Neural progenitor cell (in vitro differentiated cells): ENCODE measurements around the gene ARHGEF6.

ENCODE experiments used
- EZH2 ChIP-seq: fragments of 200-600 bp; sonication (generic); IDR thresholded peaks from 2 replicates; pipeline ENCODE4 v1.6.1; 2017; ENCODE audit warnings: antibody characterized with exemption, mild to moderate bottlenecking, moderate library complexity
- TF ChIP-seq, protein P1 (sequence below): fragments of 200-600 bp; sonication (generic); IDR thresholded peaks from 2 replicates; pipeline ENCODE4 v1.5.1; 2017; ENCODE audit warnings: antibody characterized with exemption, mild to moderate bottlenecking

DNA sequence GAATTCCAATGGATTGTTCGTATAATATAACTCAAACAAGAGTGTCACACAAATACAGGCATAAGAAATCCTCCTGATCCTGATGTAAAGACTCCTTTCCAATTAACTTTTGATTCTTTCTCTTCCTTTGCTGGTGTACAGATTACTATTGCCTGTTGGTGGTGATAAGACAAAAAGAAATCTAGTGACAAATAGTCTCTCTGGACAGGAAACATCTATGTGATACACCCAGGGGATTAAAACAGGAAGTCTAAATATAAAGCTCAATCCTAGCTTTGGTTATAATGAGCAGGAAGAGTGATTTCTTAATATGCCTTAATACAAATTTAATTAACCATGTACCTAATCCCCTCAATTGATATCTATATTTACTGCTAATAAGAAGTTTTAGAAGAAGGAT lies 45.1 kb downstream of the ARHGEF6 start:
- TF ChIP-seq, protein P1, sequence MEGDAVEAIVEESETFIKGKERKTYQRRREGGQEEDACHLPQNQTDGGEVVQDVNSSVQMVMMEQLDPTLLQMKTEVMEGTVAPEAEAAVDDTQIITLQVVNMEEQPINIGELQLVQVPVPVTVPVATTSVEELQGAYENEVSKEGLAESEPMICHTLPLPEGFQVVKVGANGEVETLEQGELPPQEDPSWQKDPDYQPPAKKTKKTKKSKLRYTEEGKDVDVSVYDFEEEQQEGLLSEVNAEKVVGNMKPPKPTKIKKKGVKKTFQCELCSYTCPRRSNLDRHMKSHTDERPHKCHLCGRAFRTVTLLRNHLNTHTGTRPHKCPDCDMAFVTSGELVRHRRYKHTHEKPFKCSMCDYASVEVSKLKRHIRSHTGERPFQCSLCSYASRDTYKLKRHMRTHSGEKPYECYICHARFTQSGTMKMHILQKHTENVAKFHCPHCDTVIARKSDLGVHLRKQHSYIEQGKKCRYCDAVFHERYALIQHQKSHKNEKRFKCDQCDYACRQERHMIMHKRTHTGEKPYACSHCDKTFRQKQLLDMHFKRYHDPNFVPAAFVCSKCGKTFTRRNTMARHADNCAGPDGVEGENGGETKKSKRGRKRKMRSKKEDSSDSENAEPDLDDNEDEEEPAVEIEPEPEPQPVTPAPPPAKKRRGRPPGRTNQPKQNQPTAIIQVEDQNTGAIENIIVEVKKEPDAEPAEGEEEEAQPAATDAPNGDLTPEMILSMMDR = no peak
- TF ChIP-seq EZH2 = no peak
